A549 (cell line): Measurements from ENCODE around the gene LMTK3. TPM values are rescaled to one million over a fixed set of nuclear protein-coding genes. Genes with fewer than 3 reads are reported as not detected.

ENCODE experiments used
- ATAC-seq, 2 experiments: fragments of 200-7000 bp in 1 of 2; fragments of >200 bp in 1 of 2; cut with Nextera tagmentation in 1 of 2; cut with Tn5 transposase in 1 of 2; 3 replicates each; pipeline versions ENCODE4 v1.8.0 to v1.9.1; 2018 to 2020; ENCODE audit warnings: mild to moderate bottlenecking in 1 of 2, moderate library complexity in 1 of 2
- CTCF ChIA-PET: fragments of 300-600 bp; sonication (Branson Sonifier 250); formaldehyde crosslinking; extraction: SDS; loops from one replicate; lab custom pipeline; 2021; ENCODE audit warnings: antibody characterized with exemption, inconsistent platforms; lab: Yijun Ruan, JAX
- POLR2A ChIA-PET: fragments of 350-600 bp; formaldehyde crosslinking; extraction: SDS; loops from one replicate; lab custom pipeline; 2021; ENCODE audit warnings: antibody characterized with exemption, inconsistent platforms; lab: Yijun Ruan, JAX
- DNase-seq, 2 experiments: peaks; one replicate each; pipeline versions ENCODE4 v3.0.0 to v3.0.0-alpha.2; 2011 to 2016; ENCODE audit warnings: low read depth in 1 of 2, low spot score in 1 of 2
- FAIRE-seq: peaks from 2 replicates; lab custom pipeline; 2011; peaks lifted over from hg19 to GRCh38; lab: Jason Lieb, UNC
- H3K27ac ChIP-seq, 2 experiments: fragments of >200 bp; sonication (Bioruptor Twin); formaldehyde crosslinking; 3 replicates each; pipeline ENCODE4 v1.5.1; 2016 to 2017
- H3K4me1 ChIP-seq: fragments of >200 bp; sonication (Bioruptor Twin); formaldehyde crosslinking; 3 replicates; pipeline ENCODE4 v1.6.1; 2016
- H3K4me2 ChIP-seq: fragments of >200 bp; sonication (Bioruptor Twin); formaldehyde crosslinking; 3 replicates; pipeline ENCODE4 v1.6.1; 2016
- H3K4me3 ChIP-seq: fragments of >200 bp; sonication (Bioruptor Twin); formaldehyde crosslinking; 3 replicates; pipeline ENCODE4 v1.5.1; 2016
- H3K9me3 ChIP-seq: fragments of >200 bp; sonication (Bioruptor Twin); formaldehyde crosslinking; 3 replicates; pipeline ENCODE4 v1.6.1; 2016
- ATOH8 ChIP-seq: fragments of 250-450 bp; sonication (Bioruptor Pico); IDR thresholded peaks from 2 replicates; pipeline ENCODE4 v1.5.0; 2020; ENCODE audit warnings: low read depth, mild to moderate bottlenecking, moderate library complexity
- CBX2 ChIP-seq: fragments of 200-600 bp; sonication (generic); IDR thresholded peaks from 2 replicates; pipeline ENCODE4 v1.6.1; 2016; ENCODE audit warnings: low read depth, mild to moderate bottlenecking, borderline replicate concordance
- CHD2 ChIP-seq: fragments of 150-350 bp; IDR thresholded peaks from 2 replicates; pipeline ENCODE4 v1.6.1; 2014; ENCODE audit warnings: low read length; ENCODE audit not compliant: partially characterized antibody
- EHF ChIP-seq: fragments of 250-450 bp; sonication (Bioruptor Pico); IDR thresholded peaks from 2 replicates; pipeline ENCODE4 v1.5.0; 2020; ENCODE audit warnings: mild to moderate bottlenecking
- ELK1 ChIP-seq: fragments of 150-350 bp; IDR thresholded peaks from 2 replicates; pipeline ENCODE4 v1.6.1; 2014; ENCODE audit warnings: low read depth, mild to moderate bottlenecking, low read length
- EP300 ChIP-seq, 2 experiments: fragments of >200 bp; sonication (Bioruptor Twin); formaldehyde crosslinking; IDR thresholded peaks; 2 replicates in 1 of 2; 3 replicates in 1 of 2; pipeline ENCODE4 v1.6.1; 2016 to 2017
- ESRRA ChIP-seq: fragments of 150-350 bp; IDR thresholded peaks from 2 replicates; pipeline ENCODE4 v1.6.1; 2014; ENCODE audit warnings: mild to moderate bottlenecking, low read length, borderline replicate concordance
- HDAC2 ChIP-seq: fragments of 200-600 bp; sonication (generic); IDR thresholded peaks from 2 replicates; pipeline ENCODE4 v1.6.1; 2016
- JUNB ChIP-seq: fragments of >200 bp; sonication (Bioruptor Twin); formaldehyde crosslinking; IDR thresholded peaks from 2 replicates; pipeline ENCODE4 v1.6.1; 2016
- MAFK ChIP-seq: fragments of 450-650 bp; IDR thresholded peaks from 2 replicates; pipeline ENCODE4 v1.6.1; 2014; ENCODE audit not compliant: partially characterized antibody
- NFE2L2 ChIP-seq: fragments of 150-350 bp; conservative IDR thresholded peaks from 2 replicates; pipeline ENCODE4 v1.6.1; 2014; ENCODE audit warnings: low read length
- NR3C1 ChIP-seq: fragments of >200 bp; sonication (Bioruptor Twin); formaldehyde crosslinking; IDR thresholded peaks from 3 replicates; pipeline ENCODE4 v1.6.1; 2017
- POLR2A ChIP-seq: IDR thresholded peaks from 2 replicates; pipeline ENCODE4 v1.6.1; 2012; ENCODE audit warnings: mild to moderate bottlenecking, low read length
- POLR2AphosphoS2 ChIP-seq: conservative IDR thresholded peaks from 2 replicates; pipeline ENCODE4 v1.6.1; 2012; ENCODE audit warnings: low read length, improper control_type of control experiment, inconsistent platforms
- REST ChIP-seq: fragments of 200-600 bp; sonication (generic); IDR thresholded peaks from 2 replicates; pipeline ENCODE4 v1.6.1; 2016; ENCODE audit warnings: antibody characterized with exemption, mild to moderate bottlenecking, moderate library complexity
- SMC3 ChIP-seq: fragments of >200 bp; sonication (Bioruptor Twin); formaldehyde crosslinking; IDR thresholded peaks from 3 replicates; pipeline ENCODE4 v1.6.1; 2018; ENCODE audit warnings: inconsistent platforms
- TFCP2L1 ChIP-seq: fragments of 250-450 bp; sonication (Bioruptor Pico); IDR thresholded peaks from 2 replicates; pipeline ENCODE4 v1.5.0; 2021; ENCODE audit warnings: mild to moderate bottlenecking
- ZNF302 ChIP-seq: fragments of 250-450 bp; sonication (Bioruptor Pico); IDR thresholded peaks from 2 replicates; pipeline ENCODE4 v1.9.0; 2021; ENCODE audit warnings: inconsistent platforms, mild to moderate bottlenecking, moderate library complexity
- WGBS: methylation state at CpG from one replicate; pipeline ENCODE4 v1.1.6; 2017; ENCODE audit errors: missing lambda C conversion rate; 5-methylcytosine and 5-hydroxymethylcytosine counted together
- polyA plus RNA-seq, 4 experiments: library from polyadenylated mRNA; depleted of rRNA in 3 of 4; stranded (reverse); fragments of >200 nt; fragmentation: RNase III in 1 of 4; extraction: RNeasy Plus Mini Kit Qiagen cat#74134 plus additional on column Dnase treatment in 1 of 4; gene quantifications; 2 replicates in 3 of 4; 3 replicates in 1 of 4; pipeline ENCODE4 v1.2.3, GENCODE V29; 2011 to 2017

LMTK3 gene
- polyA plus RNA-seq, 2 of the 4 experiments (the other 2 are of a cell fraction), result 0.62 to 6.1 TPM

- no peaks in the 10 kb centered on the region for H3K9me3 ChIP-seq
- H3K4me1 ChIP-seq, result no peaks in the 10 kb centered on the region
- ATAC-seq (no peak), FAIRE-seq (no peak), DNase-seq (no peak)
- H3K27ac ChIP-seq, result no peak overlapping the region
- no peak overlapping the region for H3K4me2 ChIP-seq
- POLR2A ChIA-PET, result no interaction called here
- TF ChIP-seq SMC3 (no peak), CHD2 (no peak), NR3C1 (no peak)
- 93% methylated on average over 21 of the region's 22 CpGs for WGBS
- CTCF ChIA-PET, result interaction anchor here (0.6 to 1.2 kb wide), 5 partner anchors 35 to 131 kb away, joined by 3 to 4 read pairs (median 3); no protein-coding TSS in a partner anchor
- H3K4me3 ChIP-seq, result no peak overlapping the region
Measured at GRCh38 chr19:48454150-48454730, 57.4 kb downstream of the LMTK3 start.

GRCh38 chr19:48452289-48453190 lies 59.1 kb downstream of the LMTK3 start:
- TF ChIP-seq POLR2A, result no peak
- TF ChIP-seq MAFK, result no peak
- no peak for TF ChIP-seq ZNF302 (CRISPR knock-in tag)
- no peak for TF ChIP-seq HDAC2
- no peak for TF ChIP-seq NFE2L2
- TF ChIP-seq CBX2, result no peak
- no peak for TF ChIP-seq JUNB
- TF ChIP-seq CHD2, result no peak
- TF ChIP-seq ELK1, result no peak
- TF ChIP-seq TFCP2L1 (CRISPR knock-in tag), result no peak
- TF ChIP-seq EHF (CRISPR knock-in tag), result no peak
- TF ChIP-seq ATOH8 (CRISPR knock-in tag), result no peak
- TF ChIP-seq POLR2AphosphoS2, result no peak
- TF ChIP-seq ESRRA, result no peak
- no peak for TF ChIP-seq EP300 (IDR thresholded peaks at IDR 0.05)
- no peak for TF ChIP-seq REST
- Histone ChIP-seq H3K4me1 (peaks cover 2% of the 10 kb centered on the region; the same call in 1 of the 3 replicates), H3K27ac (no peak overlapping the region), H3K4me2 (no peak overlapping the region), H3K9me3 (no peaks in the 10 kb centered on the region), H3K4me3 (no peak overlapping the region)
- POLR2A ChIA-PET, result no interaction called here
- peak in 1 of 2 experiments; percentile 14; a peak in 3 of 6 replicates for ATAC-seq
- CTCF ChIA-PET, result interaction anchor here (1.2 to 2.2 kb wide), 6 partner anchors 11 to 131 kb away, joined by 3 to 9 read pairs (median 4); partner anchors contain the start of gene KDELR1
- 88% methylated on average over 32 of the region's 33 CpGs for WGBS
- DNase-seq, result no peak
- no peak for FAIRE-seq
